Measurements from ENCODE around the gene RMDN2. TPM values are rescaled to one million over a fixed set of nuclear protein-coding genes. Genes with fewer than 3 reads are reported as not detected.

The RMDN2 gene
- total RNA-seq, 1 experiment from 2014 or later, result 3.0 TPM

DNA sequence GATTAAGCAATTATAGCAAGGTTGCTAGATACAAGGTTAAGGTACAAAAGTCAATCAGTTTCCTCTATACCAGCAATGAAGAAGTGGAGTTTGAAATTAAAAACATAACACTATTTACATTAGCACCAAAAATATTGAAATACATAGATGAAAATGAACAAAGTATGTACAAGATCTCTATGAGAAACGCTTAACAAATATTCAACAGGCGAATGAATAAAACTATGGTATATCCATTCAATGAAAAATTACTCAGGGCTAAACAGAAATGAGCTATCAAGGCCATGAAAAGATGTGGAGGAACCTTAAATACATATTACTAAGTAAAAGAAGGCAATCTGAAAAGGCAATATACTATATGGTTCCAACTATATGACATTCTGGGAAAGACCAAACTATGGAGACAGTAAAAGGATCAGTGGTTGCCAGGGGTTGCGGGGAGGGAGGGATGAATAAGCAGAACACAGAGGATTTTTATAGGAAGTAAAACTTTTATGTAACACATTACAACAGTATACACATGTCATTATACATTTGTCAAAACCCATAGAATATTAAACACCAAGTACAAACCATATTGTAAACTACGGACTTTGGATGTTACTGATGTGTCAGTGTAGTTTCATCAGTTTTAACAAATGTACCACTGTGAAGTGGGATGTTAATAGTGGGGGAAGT is 62.1 kb downstream of the RMDN2 start:
- BruUV-seq (replicated peaks), result no TSS peak
- TF ChIP-seq, protein P1, sequence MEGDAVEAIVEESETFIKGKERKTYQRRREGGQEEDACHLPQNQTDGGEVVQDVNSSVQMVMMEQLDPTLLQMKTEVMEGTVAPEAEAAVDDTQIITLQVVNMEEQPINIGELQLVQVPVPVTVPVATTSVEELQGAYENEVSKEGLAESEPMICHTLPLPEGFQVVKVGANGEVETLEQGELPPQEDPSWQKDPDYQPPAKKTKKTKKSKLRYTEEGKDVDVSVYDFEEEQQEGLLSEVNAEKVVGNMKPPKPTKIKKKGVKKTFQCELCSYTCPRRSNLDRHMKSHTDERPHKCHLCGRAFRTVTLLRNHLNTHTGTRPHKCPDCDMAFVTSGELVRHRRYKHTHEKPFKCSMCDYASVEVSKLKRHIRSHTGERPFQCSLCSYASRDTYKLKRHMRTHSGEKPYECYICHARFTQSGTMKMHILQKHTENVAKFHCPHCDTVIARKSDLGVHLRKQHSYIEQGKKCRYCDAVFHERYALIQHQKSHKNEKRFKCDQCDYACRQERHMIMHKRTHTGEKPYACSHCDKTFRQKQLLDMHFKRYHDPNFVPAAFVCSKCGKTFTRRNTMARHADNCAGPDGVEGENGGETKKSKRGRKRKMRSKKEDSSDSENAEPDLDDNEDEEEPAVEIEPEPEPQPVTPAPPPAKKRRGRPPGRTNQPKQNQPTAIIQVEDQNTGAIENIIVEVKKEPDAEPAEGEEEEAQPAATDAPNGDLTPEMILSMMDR (conservative IDR thresholded peaks at IDR 0.05; ENCODE audit: low read depth, low read length), result no peak
- TF ChIP-seq EZH2 (IDR thresholded peaks at IDR 0.05; ENCODE audit: borderline replicate concordance, low read depth, low read length, poor library complexity, severe bottlenecking), result no peak
- Histone ChIP-seq H3K4me3 (ENCODE audit: low read depth, low read length, poor library complexity, severe bottlenecking) (no peak overlapping the region), H3K27me3 (replicated peaks; ENCODE audit: insufficient read depth, low read depth, low read length, poor library complexity) (no peaks in the 10 kb centered on the region), H3K4me1 (ENCODE audit: insufficient read depth, low read length, poor library complexity, severe bottlenecking) (peaks cover 3% of the 10 kb centered on the region), H3K36me3 (ENCODE audit: insufficient read depth, low read length, poor library complexity, severe bottlenecking) (no peaks in the 10 kb centered on the region), H3K9me3 (ENCODE audit: low read depth, low read length, poor library complexity, severe bottlenecking) (no peaks in the 10 kb centered on the region), H3K27ac (ENCODE audit: low read depth, low read length, poor library complexity, severe bottlenecking) (no peak overlapping the region)
- CTCF ChIA-PET, result no interaction called here
- intact Hi-C loops (cut with micrococcal nuclease; ENCODE audit: unreplicated experiment), result no loop called here
- POLR2A ChIA-PET (ENCODE audit: low non-redundant PET), result no interaction called here
- DNase-seq (ENCODE audit: low spot score), result no peak

DNA sequence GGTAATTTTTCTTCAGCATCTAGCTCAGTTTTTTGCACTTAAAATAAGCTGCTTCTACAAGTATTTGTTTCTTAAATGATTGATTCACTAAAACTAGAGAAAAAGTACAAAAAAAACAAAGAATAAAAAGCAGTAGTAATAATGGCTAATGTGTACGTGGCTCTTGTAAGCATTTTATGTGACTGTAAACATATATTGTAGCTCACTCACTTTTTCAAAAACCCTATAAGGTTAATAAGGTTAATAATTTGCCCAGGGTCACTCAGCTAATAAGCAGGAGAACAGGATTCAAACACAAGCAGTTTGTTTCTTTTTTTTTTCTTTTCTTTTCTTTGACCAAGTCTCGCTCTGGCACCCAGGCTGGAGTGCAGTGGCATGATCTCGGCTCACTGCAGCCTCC is 67.5 kb downstream of the RMDN2 start:
- H3K27me3 ChIP-seq (replicated peaks; ENCODE audit: insufficient read depth, low read depth, low read length, poor library complexity), result no peaks in the 10 kb centered on the region
- no peaks in the 10 kb centered on the region for H3K9me3 ChIP-seq (ENCODE audit: low read depth, low read length, poor library complexity, severe bottlenecking)
- H3K27ac ChIP-seq (ENCODE audit: low read depth, low read length, poor library complexity, severe bottlenecking), result no peak overlapping the region
- DNase-seq (ENCODE audit: low spot score), result no peak
- CTCF ChIA-PET, result interaction anchor here (0.8 kb wide), 1 partner anchor 282 kb away, joined by 4 read pairs; no protein-coding TSS in a partner anchor
- intact Hi-C loops (cut with micrococcal nuclease; ENCODE audit: unreplicated experiment), result no loop called here
- H3K4me3 ChIP-seq (ENCODE audit: low read depth, low read length, poor library complexity, severe bottlenecking), result no peak overlapping the region
- BruUV-seq (replicated peaks), result no TSS peak
- H3K36me3 ChIP-seq (ENCODE audit: insufficient read depth, low read length, poor library complexity, severe bottlenecking), result no peaks in the 10 kb centered on the region
- H3K4me1 ChIP-seq (ENCODE audit: insufficient read depth, low read length, poor library complexity, severe bottlenecking), result no peaks in the 10 kb centered on the region
- TF ChIP-seq, protein P1 (conservative IDR thresholded peaks at IDR 0.05; ENCODE audit: low read depth, low read length), result no peak
- POLR2A ChIA-PET (ENCODE audit: low non-redundant PET), result no interaction called here

DNA sequence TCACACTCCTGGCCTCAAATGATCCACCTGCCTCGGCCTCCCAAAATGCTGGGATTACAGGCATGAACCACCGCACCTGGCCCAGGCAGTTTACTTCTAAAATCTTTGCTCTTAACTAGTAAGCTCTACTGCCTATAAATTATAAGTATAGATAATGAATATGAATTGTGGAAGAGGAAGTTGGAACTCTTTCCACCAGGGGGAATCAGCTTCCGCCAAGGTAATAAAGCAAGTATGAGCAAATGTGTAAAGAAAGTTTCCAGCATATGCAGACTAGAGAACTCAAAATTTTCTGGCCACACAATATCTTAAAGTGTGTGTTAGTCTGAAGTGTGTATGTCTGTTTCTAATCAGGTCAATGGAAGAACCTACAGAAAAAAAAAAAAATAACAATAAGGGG is 68.1 kb downstream of the RMDN2 start:
- H3K4me1 ChIP-seq (ENCODE audit: insufficient read depth, low read length, poor library complexity, severe bottlenecking), result no peaks in the 10 kb centered on the region
- H3K27ac ChIP-seq (ENCODE audit: low read depth, low read length, poor library complexity, severe bottlenecking), result no peak overlapping the region
- peak; percentile 9 for DNase-seq (ENCODE audit: low spot score)
- no peak overlapping the region for H3K4me3 ChIP-seq (ENCODE audit: low read depth, low read length, poor library complexity, severe bottlenecking)
- BruUV-seq (replicated peaks), result no TSS peak
- CTCF ChIA-PET, result interaction anchor here (0.8 kb wide), 1 partner anchor 281 kb away, joined by 4 read pairs; no protein-coding TSS in a partner anchor
- intact Hi-C loops (cut with micrococcal nuclease; ENCODE audit: unreplicated experiment), result no loop called here
- no peaks in the 10 kb centered on the region for H3K27me3 ChIP-seq (replicated peaks; ENCODE audit: insufficient read depth, low read depth, low read length, poor library complexity)
- H3K9me3 ChIP-seq (ENCODE audit: low read depth, low read length, poor library complexity, severe bottlenecking), result no peaks in the 10 kb centered on the region
- H3K36me3 ChIP-seq (ENCODE audit: insufficient read depth, low read length, poor library complexity, severe bottlenecking), result no peaks in the 10 kb centered on the region
- POLR2A ChIA-PET (ENCODE audit: low non-redundant PET), result no interaction called here
- TF ChIP-seq EZH2 (IDR thresholded peaks at IDR 0.05; ENCODE audit: borderline replicate concordance, low read depth, low read length, poor library complexity, severe bottlenecking), result no peak
- TF ChIP-seq, protein P1 (conservative IDR thresholded peaks at IDR 0.05; ENCODE audit: low read depth, low read length), result no peak

Data from A673 (cell line).